ENCODE data around the gene CNDP1.

DNA sequence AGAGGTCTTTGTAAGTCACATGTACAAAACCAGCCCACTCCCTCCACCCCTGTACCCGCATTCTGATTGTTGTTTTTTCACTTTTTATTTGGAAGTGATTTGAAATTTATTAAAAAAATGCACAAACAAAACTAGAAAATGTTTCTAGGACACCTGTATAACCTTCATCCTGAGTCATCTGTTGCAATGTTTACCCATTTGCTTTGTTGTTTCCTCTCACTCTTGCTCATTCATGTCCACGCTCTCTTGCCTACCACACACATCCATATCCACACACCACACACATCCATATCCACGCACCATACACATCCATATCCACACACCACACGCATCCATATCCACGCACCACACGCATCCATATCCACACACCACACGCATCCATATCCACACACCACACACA lies 82.2 kb downstream of the CNDP1 start:
- TF ChIP-seq, protein P1, sequence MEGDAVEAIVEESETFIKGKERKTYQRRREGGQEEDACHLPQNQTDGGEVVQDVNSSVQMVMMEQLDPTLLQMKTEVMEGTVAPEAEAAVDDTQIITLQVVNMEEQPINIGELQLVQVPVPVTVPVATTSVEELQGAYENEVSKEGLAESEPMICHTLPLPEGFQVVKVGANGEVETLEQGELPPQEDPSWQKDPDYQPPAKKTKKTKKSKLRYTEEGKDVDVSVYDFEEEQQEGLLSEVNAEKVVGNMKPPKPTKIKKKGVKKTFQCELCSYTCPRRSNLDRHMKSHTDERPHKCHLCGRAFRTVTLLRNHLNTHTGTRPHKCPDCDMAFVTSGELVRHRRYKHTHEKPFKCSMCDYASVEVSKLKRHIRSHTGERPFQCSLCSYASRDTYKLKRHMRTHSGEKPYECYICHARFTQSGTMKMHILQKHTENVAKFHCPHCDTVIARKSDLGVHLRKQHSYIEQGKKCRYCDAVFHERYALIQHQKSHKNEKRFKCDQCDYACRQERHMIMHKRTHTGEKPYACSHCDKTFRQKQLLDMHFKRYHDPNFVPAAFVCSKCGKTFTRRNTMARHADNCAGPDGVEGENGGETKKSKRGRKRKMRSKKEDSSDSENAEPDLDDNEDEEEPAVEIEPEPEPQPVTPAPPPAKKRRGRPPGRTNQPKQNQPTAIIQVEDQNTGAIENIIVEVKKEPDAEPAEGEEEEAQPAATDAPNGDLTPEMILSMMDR (conservative IDR thresholded peaks at IDR 0.05), result no peak
- no peak for TF ChIP-seq ZFX (IDR thresholded peaks at IDR 0.05)
